ENCODE data around the gene OPTC. TPM values are rescaled to one million over a fixed set of nuclear protein-coding genes. Genes with fewer than 3 reads are reported as not detected.

Gene OPTC
- total and polyA plus RNA-seq, 8 donors: not detected

DNA sequence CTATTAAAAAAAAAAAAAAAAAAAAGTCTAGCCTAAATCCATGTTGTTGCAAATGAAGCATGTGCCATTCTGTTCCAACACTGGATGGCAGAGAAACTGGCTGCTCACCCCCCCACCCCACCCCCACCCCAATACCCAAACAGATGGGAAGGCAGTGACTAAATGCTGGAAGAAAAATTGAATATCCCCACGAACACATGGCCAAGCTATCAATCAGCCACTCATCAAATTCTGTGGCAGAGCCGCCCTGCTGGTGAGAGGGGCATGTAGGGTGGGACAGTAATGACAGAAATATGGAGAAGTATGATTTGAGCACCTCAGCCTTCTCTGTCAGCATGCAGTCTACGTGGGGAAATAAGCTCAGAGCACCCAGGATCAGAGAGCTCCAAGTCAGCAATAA, 34.1 kb downstream of the OPTC start:
- H3K4me1 ChIP-seq: peaks cover 0 to 54% (median 10%) of the 10 kb centered on the region in 4 donors
- no peaks in the 10 kb centered on the region for H3K36me3 ChIP-seq
- intact Hi-C loops (cut with DNase I; ENCODE audit: low total_unique reads): no loop called here
- no peak for TF ChIP-seq POLR2A (IDR thresholded peaks at IDR 0.05)
- TF ChIP-seq POLR2AphosphoS5 (IDR thresholded peaks at IDR 0.05): no peak
- TF ChIP-seq, protein P1, sequence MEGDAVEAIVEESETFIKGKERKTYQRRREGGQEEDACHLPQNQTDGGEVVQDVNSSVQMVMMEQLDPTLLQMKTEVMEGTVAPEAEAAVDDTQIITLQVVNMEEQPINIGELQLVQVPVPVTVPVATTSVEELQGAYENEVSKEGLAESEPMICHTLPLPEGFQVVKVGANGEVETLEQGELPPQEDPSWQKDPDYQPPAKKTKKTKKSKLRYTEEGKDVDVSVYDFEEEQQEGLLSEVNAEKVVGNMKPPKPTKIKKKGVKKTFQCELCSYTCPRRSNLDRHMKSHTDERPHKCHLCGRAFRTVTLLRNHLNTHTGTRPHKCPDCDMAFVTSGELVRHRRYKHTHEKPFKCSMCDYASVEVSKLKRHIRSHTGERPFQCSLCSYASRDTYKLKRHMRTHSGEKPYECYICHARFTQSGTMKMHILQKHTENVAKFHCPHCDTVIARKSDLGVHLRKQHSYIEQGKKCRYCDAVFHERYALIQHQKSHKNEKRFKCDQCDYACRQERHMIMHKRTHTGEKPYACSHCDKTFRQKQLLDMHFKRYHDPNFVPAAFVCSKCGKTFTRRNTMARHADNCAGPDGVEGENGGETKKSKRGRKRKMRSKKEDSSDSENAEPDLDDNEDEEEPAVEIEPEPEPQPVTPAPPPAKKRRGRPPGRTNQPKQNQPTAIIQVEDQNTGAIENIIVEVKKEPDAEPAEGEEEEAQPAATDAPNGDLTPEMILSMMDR (IDR thresholded peaks at IDR 0.05): no peak
- no peak for TF ChIP-seq EP300 (IDR thresholded peaks at IDR 0.05)
- no peak overlapping the region for H3K4me3 ChIP-seq
- no peaks in the 10 kb centered on the region for H3K9me3 ChIP-seq
- no peak overlapping the region for H3K27ac ChIP-seq
- no peaks in the 10 kb centered on the region for H3K27me3 ChIP-seq
- DNase-seq: no peak
- 90 to 98% (median 94%) methylated on average over 3 of the region's 3 CpGs for WGBS, 5 donors

DNA sequence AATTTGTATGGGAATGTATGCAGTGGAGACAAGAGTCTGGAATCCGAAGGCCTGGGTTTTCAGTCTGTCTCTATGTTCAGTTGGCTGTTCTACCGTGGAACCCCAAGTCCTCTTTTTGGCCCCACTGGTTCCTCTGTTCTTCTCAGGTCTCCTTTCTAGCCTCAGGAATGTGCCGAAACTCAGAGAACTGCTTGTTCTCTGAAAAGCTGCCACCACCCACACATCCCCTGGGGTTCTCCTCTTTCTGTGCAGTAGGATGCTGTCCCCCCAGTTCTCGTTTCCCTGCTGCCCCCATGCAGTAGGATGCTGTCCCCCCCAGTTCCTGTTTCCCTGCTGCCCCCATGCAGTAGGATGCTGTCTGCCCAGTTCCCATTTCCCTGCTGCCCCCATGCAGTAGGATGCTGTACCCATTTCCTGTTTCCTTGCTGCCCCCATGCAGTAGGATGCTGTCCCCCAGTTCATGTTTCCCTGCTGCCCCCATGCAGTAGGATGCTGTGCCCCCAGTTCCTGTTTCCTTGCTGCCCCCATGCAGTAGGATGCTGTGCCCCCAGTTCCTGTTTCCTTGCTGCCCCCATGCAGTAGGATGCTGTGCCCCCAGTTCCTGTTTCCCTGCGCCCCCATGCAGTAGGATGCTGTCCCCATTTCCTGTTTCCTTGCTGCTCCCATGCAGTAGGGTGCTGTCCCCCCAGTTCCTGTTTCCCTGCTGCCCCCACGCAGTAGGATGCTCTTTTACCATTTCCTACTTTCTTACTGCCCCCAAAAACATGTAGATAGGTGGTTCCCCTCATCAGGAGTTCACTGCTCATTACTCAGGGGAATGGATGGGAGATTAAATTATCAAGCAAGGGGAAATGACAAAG, 35.3 kb downstream of the OPTC start:
- WGBS, 5 donors: 76 to 90% (median 84%) methylated on average over 6 of the region's 6 CpGs
- Histone ChIP-seq H3K9me3 (no peaks in the 10 kb centered on the region), H3K4me3 (no peak overlapping the region), H3K27ac (no peak overlapping the region), H3K36me3 (no peaks in the 10 kb centered on the region), H3K27me3 (no peaks in the 10 kb centered on the region), H3K4me1 (peaks cover 0 to 58% (median 7%) of the 10 kb centered on the region in 4 donors)
- intact Hi-C loops (cut with DNase I; ENCODE audit: low total_unique reads): no loop called here
- DNase-seq: no peak
- TF ChIP-seq POLR2A (IDR thresholded peaks at IDR 0.05) (no peak), POLR2AphosphoS5 (IDR thresholded peaks at IDR 0.05) (no peak), EP300 (IDR thresholded peaks at IDR 0.05) (no peak)
- TF ChIP-seq, protein P1 (IDR thresholded peaks at IDR 0.05): no peak

DNA sequence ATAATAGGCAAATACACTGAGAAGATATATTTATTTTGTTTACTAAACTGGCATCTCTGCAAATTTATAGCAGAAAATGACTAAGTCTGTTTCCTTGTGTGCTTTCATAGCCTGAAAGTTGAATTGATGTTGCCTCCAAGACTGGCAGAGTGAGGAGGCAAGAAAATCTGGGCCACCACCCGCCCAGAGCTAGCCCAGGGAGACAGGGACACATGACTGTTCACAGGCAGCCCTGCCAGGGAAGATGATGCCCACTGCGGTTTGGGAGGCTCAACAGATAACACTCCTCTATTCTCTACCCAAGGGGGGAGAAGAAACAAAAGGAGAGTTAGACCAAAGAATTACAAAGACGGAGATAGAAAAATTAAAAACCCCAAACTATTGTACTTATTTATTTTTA, 37.1 kb downstream of the OPTC start:
- no peak for DNase-seq
- Histone ChIP-seq H3K9me3 (no peaks in the 10 kb centered on the region), H3K27me3 (no peaks in the 10 kb centered on the region), H3K4me3 (no peak overlapping the region), H3K4me1 (peaks cover 4 to 56% (median 18%) of the 10 kb centered on the region in 4 donors), H3K27ac (no peak overlapping the region), H3K36me3 (no peaks in the 10 kb centered on the region)
- intact Hi-C loops (cut with DNase I; ENCODE audit: low total_unique reads): no loop called here
- WGBS, 5 donors: 85 to 95% (median 92%) methylated on average over 3 of the region's 3 CpGs
- TF ChIP-seq, protein P1 (IDR thresholded peaks at IDR 0.05): no peak
- no peak for TF ChIP-seq EP300 (IDR thresholded peaks at IDR 0.05)
- no peak for TF ChIP-seq POLR2A (IDR thresholded peaks at IDR 0.05)
- TF ChIP-seq POLR2AphosphoS5 (IDR thresholded peaks at IDR 0.05): no peak

DNA sequence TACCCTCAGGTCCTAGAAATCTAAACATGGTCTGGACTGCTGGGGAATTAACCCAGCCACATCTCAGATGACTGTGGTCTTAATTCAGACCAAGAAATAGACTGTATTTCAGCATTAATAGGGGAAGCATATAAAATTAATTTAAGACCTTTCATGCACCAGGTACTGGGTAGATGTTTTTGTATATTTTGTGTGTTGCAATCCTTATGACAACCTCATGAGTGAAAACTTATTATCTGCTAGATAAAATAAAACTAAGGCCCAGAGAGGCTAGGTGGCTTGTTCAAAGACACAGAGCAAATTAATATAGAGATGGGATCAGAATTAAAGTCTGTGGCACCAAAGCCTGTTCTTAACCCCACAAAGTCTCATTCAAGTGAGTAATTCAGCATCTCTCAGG, 40.1 kb downstream of the OPTC start:
- DNase-seq: no peak
- no peaks in the 10 kb centered on the region for H3K36me3 ChIP-seq
- peak overlapping the region in 3 of 5 donors; percentile 64 to 86 (median 73) for H3K27ac ChIP-seq
- H3K4me1 ChIP-seq: peaks cover 22 to 68% (median 36%) of the 10 kb centered on the region in 4 donors
- H3K27me3 ChIP-seq: no peaks in the 10 kb centered on the region
- H3K9me3 ChIP-seq: no peaks in the 10 kb centered on the region
- H3K4me3 ChIP-seq: no peak overlapping the region
- intact Hi-C loops (cut with DNase I; ENCODE audit: low total_unique reads): no loop called here
- TF ChIP-seq POLR2A (IDR thresholded peaks at IDR 0.05): no peak
- TF ChIP-seq EP300 (IDR thresholded peaks at IDR 0.05): no peak
- TF ChIP-seq POLR2AphosphoS5 (IDR thresholded peaks at IDR 0.05): no peak
- TF ChIP-seq, protein P1 (IDR thresholded peaks at IDR 0.05): no peak

All from stomach (tissue), 9 donors.